ENCODE measurements around the gene MRS2. TPM values are rescaled to one million over a fixed set of nuclear protein-coding genes. Genes with fewer than 3 reads are reported as not detected.

Gene MRS2
- total RNA-seq, 4 donors from 2014 or later: 23.1 to 37.8 (median 30.4) TPM

- Histone ChIP-seq H3K27ac (no peak overlapping the region), H3K36me3 (no peaks in the 10 kb centered on the region), H3K9me3 (no peaks in the 10 kb centered on the region), H3K27me3 (no peaks in the 10 kb centered on the region), H3K4me3 (replicated peaks in 1 of 3) (no peak overlapping the region), H3K4me1 (no peaks in the 10 kb centered on the region)
- no peak for DNase-seq
- TF ChIP-seq POLR2A (IDR thresholded peaks at IDR 0.05) (no peak), CTCF (IDR thresholded peaks at IDR 0.05) (no peak)
- WGBS, 2 donors: 79 to 89% methylated on average over 13 of the region's 13 CpGs
- intact Hi-C loops (cut with DNase I): no loop called here
These were observed 49.0 kb downstream of the MRS2 start for GRCh38 chr6:24451581-24452388.

- no peaks in the 10 kb centered on the region for H3K4me1 ChIP-seq
- H3K27me3 ChIP-seq: no peaks in the 10 kb centered on the region
- WGBS, 2 donors: 92 to 95% methylated on average over 10 of the region's 10 CpGs
- no peak for DNase-seq
- no peaks in the 10 kb centered on the region for H3K9me3 ChIP-seq
- no peaks in the 10 kb centered on the region for H3K36me3 ChIP-seq
- intact Hi-C loops (cut with DNase I): no loop called here
- TF ChIP-seq POLR2A (IDR thresholded peaks at IDR 0.05) (no peak), CTCF (IDR thresholded peaks at IDR 0.05) (no peak)
- H3K4me3 ChIP-seq (replicated peaks in 1 of 3): no peak overlapping the region
- H3K27ac ChIP-seq: no peak overlapping the region
These were observed 51.2 kb downstream of the MRS2 start for GRCh38 chr6:24453921-24454320.

- no peak for TF ChIP-seq POLR2A (IDR thresholded peaks at IDR 0.05)
- no peak for TF ChIP-seq CTCF (IDR thresholded peaks at IDR 0.05)
- DNase-seq: no peak
- Histone ChIP-seq H3K27ac (no peak overlapping the region), H3K36me3 (no peaks in the 10 kb centered on the region), H3K27me3 (no peaks in the 10 kb centered on the region), H3K4me3 (replicated peaks in 1 of 3) (no peak overlapping the region), H3K4me1 (no peaks in the 10 kb centered on the region), H3K9me3 (no peaks in the 10 kb centered on the region)
- intact Hi-C loops (cut with DNase I): no loop called here
- WGBS, 2 donors: 97% methylated on average over 5 of the region's 5 CpGs
These were observed 51.7 kb downstream of the MRS2 start for GRCh38 chr6:24454452-24454851.

GRCh38 chr6:24455061-24455460 is 52.3 kb downstream of the MRS2 start:
- Histone ChIP-seq H3K36me3 (no peaks in the 10 kb centered on the region), H3K27ac (no peak overlapping the region), H3K4me1 (no peaks in the 10 kb centered on the region), H3K4me3 (replicated peaks in 1 of 3) (no peak overlapping the region), H3K27me3 (no peaks in the 10 kb centered on the region), H3K9me3 (no peaks in the 10 kb centered on the region)
- intact Hi-C loops (cut with DNase I): no loop called here
- no peak for DNase-seq
- TF ChIP-seq CTCF (IDR thresholded peaks at IDR 0.05) (no peak), POLR2A (IDR thresholded peaks at IDR 0.05) (no peak)
- 92 to 97% methylated on average over 4 of the region's 4 CpGs for WGBS, 2 donors

- Histone ChIP-seq H3K36me3 (no peaks in the 10 kb centered on the region), H3K4me1 (no peaks in the 10 kb centered on the region), H3K9me3 (no peaks in the 10 kb centered on the region), H3K27ac (no peak overlapping the region), H3K4me3 (replicated peaks in 1 of 3) (no peak overlapping the region), H3K27me3 (no peaks in the 10 kb centered on the region)
- intact Hi-C loops (cut with DNase I): no loop called here
- no peak for TF ChIP-seq CTCF (IDR thresholded peaks at IDR 0.05)
- TF ChIP-seq POLR2A (IDR thresholded peaks at IDR 0.05): no peak
- WGBS, 2 donors: 66 to 87% methylated on average over 4 of the region's 4 CpGs
- DNase-seq: no peak
These were observed 55.4 kb downstream of the MRS2 start for GRCh38 chr6:24458134-24458533.
